ENCODE data around the gene TSSC4. TPM values are rescaled to one million over a fixed set of nuclear protein-coding genes. Genes with fewer than 3 reads are reported as not detected.

TSSC4 gene
- total and polyA plus RNA-seq, 9 of the 15 experiments (the other 6 are each of a cell fraction or from before 2014, with no cell fraction given): 0.41 to 54.2 (median 11.0) TPM

- POLR2A ChIA-PET: interaction anchor here (2.0 kb wide), 1 partner anchor 11 kb away, joined by 5 read pairs; no protein-coding TSS in a partner anchor
- Histone ChIP-seq H3K9me3 (replicated peaks; ENCODE audit: control insufficient read depth, insufficient read depth, low read depth, low read length) (no peaks in the 10 kb centered on the region), H3K36me3 (ENCODE audit: control insufficient read depth, insufficient read depth, low read length) (no peaks in the 10 kb centered on the region), H4K20me1 (replicated peaks; ENCODE audit: control insufficient read depth, insufficient read depth, low read length) (peaks cover 3% of the 10 kb centered on the region; the same call in 1 of the 2 replicates), H2AFZ (ENCODE audit: low read depth, low read length) (no peak overlapping the region), H3K9me1 (ENCODE audit: control insufficient read depth, insufficient read depth, low read length) (no peaks in the 10 kb centered on the region), H3K27ac (ENCODE audit: extremely low read depth, low read depth, low read length) (no peak overlapping the region), H3K9ac (ENCODE audit: insufficient read depth in 1 of 2, low read depth in 2 of 2, low read length in 2 of 2) (0 out of 4 replicates have a peak overlapping the region, but pooled peaks of 1 of the 2 experiments have one; percentile 22), H3K4me3 (no peak overlapping the region), H3K4me1 (replicated peaks in 1 of 2; ENCODE audit: control insufficient read depth in 2 of 2, insufficient read depth in 2 of 2, low read length in 2 of 2) (peaks cover 0 to 77% of the 10 kb centered on the region in 2 experiments; a peak in 2 of 5 replicates), H3K27me3 (ENCODE audit: control insufficient read depth in 2 of 2, insufficient read depth in 2 of 2, low read length in 2 of 2) (peaks cover 23 to 69% of the 10 kb centered on the region in 2 experiments; a peak in 4 of 5 replicates), H3K4me2 (ENCODE audit: insufficient read depth, low read length) (no peak overlapping the region), H3K79me2 (ENCODE audit: control insufficient read depth, insufficient read depth, low read length) (no peaks in the 10 kb centered on the region)
- in situ Hi-C loops (cut with MboI): no loop called here
- intact Hi-C loops (cut with micrococcal nuclease): no loop called here
- no peak for TF ChIP-seq CREB5 (CRISPR knock-in tag; IDR thresholded peaks at IDR 0.05)
- TF ChIP-seq NR2C2 (CRISPR knock-in tag; IDR thresholded peaks at IDR 0.05): no peak
- TF ChIP-seq NR2C2 (tag; IDR thresholded peaks at IDR 0.05): no peak
- no peak for TF ChIP-seq ID3 (CRISPR knock-in tag; IDR thresholded peaks at IDR 0.05)
- no peak for TF ChIP-seq ID3 (tag; IDR thresholded peaks at IDR 0.05)
- no peak for TF ChIP-seq BRF2 (IDR thresholded peaks at IDR 0.05; ENCODE audit: borderline replicate concordance, insufficient read depth, insufficient read length)
- TF ChIP-seq SMARCA5 (IDR thresholded peaks at IDR 0.05): no peak
- no peak for TF ChIP-seq LARP7 (IDR thresholded peaks at IDR 0.05)
- no peak for TF ChIP-seq ZNF395 (CRISPR knock-in tag; IDR thresholded peaks at IDR 0.05)
- TF ChIP-seq YY1 (IDR thresholded peaks at IDR 0.05; ENCODE audit: borderline replicate concordance in 1 of 3, control insufficient read depth in 1 of 3, extremely low read depth in 1 of 3, insufficient read depth in 3 of 3, insufficient read length in 1 of 3, insufficient replicate concordance in 2 of 3, low read depth in 1 of 3, low read length in 2 of 3): no peak
- ATAC-seq: no peak
- BruUV-seq (replicated peaks): no TSS peak
- DNase-seq (ENCODE audit: extremely low read depth in 1 of 4, low spot score in 3 of 4): no peak
- CTCF ChIA-PET (ENCODE audit: low intra/inter-chr PET ratio): no interaction called here
- FAIRE-seq: no peak
- WGBS (ENCODE audit: insufficient coverage, low coverage, missing lambda C conversion rate): 15% methylated on average over 13 of the region's 16 CpGs
Observed at GRCh38 chr11:2409126-2409525, 8.6 kb downstream of the TSSC4 start.

Data from K562 (cell line).